Sigmoid colon (tissue), 4 donors: ENCODE measurements around the gene TPK1.

Source experiments
- CTCF ChIP-seq, 4 experiments: fragments of 450-650 bp in 3 of 4; fragments of 200-600 bp in 1 of 4; IDR thresholded peaks; one replicate each; pipeline ENCODE4 v1.5.1; 2016 to 2019; ENCODE audit warnings: antibody characterized with exemption in 4 of 4, mild to moderate bottlenecking in 3 of 4, moderate library complexity in 2 of 4
- EP300 ChIP-seq, 4 donors: sonication (generic); formaldehyde crosslinking; IDR thresholded peaks; one replicate each; pipeline ENCODE4 v1.6.1; 2017; ENCODE audit warnings: antibody characterized with exemption in 4 of 4

- TF ChIP-seq CTCF (IDR thresholded peaks at IDR 0.05) (no peak), EP300 (IDR thresholded peaks at IDR 0.05) (no peak)
These were observed 144.6 kb downstream of the TPK1 start for GRCh38 chr7:144691240-144691639.
